Skeletal muscle tissue (tissue), 4 donors: ENCODE measurements around the gene CELSR3. TPM values are rescaled to one million over a fixed set of nuclear protein-coding genes. Genes with fewer than 3 reads are reported as not detected.
A peak's percentile ranks its signal among the peaks of the same experiment; 100 is the strongest.

Experiments
- H3K27ac ChIP-seq: one replicate; pipeline ENCODE4 v1.7.0; 2013; ENCODE audit warnings: mild to moderate bottlenecking, low read depth, low read length, inconsistent platforms
- H3K27me3 ChIP-seq, 3 donors: one replicate each; pipeline ENCODE4 v1.7.0; 2013; ENCODE audit warnings: low read length in 3 of 3; ENCODE audit not compliant: control insufficient read depth in 3 of 3, insufficient read depth in 3 of 3
- H3K36me3 ChIP-seq, 3 donors: one replicate each; pipeline ENCODE4 v1.7.0; 2013; ENCODE audit warnings: low read length in 3 of 3; ENCODE audit not compliant: control insufficient read depth in 3 of 3, insufficient read depth in 3 of 3
- H3K4me1 ChIP-seq, 3 donors: one replicate each; pipeline ENCODE4 v1.7.0; 2013; ENCODE audit warnings: low read length in 3 of 3, mild to moderate bottlenecking in 3 of 3; ENCODE audit not compliant: control insufficient read depth in 3 of 3, insufficient read depth in 3 of 3
- H3K4me3 ChIP-seq, 3 donors: one replicate each; pipeline ENCODE4 v1.7.0; 2013; ENCODE audit warnings: low read length in 3 of 3
- H3K9ac ChIP-seq, 3 donors: one replicate each; pipeline ENCODE4 v1.7.0; 2013; ENCODE audit warnings: low read length in 3 of 3, mild to moderate bottlenecking in 3 of 3, moderate library complexity in 2 of 3, low read depth in 1 of 3
- H3K9me3 ChIP-seq, 3 donors: one replicate each; pipeline ENCODE4 v1.7.0; 2013; ENCODE audit warnings: low read length in 3 of 3; ENCODE audit not compliant: control insufficient read depth in 3 of 3
- total RNA-seq: library from RNA; depleted of rRNA; stranded (reverse); fragments of >200 nt; gene quantifications from one replicate; pipeline ENCODE4 v1.2.3, GENCODE V29; 2014
- donor health status: Osteomylitis.

CELSR3 gene
- total RNA-seq, 1 donor from 2014 or later: under 0.01 TPM

- peaks cover 7 to 12% (median 11%) of the 10 kb centered on the region in 3 donors for H3K36me3 ChIP-seq
- H3K4me1 ChIP-seq: peaks cover 21 to 42% (median 23%) of the 10 kb centered on the region in 3 donors
- peaks cover 0 to 9% (median 0%) of the 10 kb centered on the region in 3 donors for H3K27me3 ChIP-seq
- peak overlapping the region in 2 of 3 donors; percentile 23 to 25 for H3K9ac ChIP-seq
- no peak overlapping the region for H3K4me3 ChIP-seq
- H3K27ac ChIP-seq: peak overlapping the region; percentile 76
- H3K9me3 ChIP-seq: no peaks in the 10 kb centered on the region
Observed at GRCh38 chr3:48637305-48637704, 25.4 kb downstream of the CELSR3 start.

GRCh38 chr3:48636149-48636655 lies 26.5 kb downstream of the CELSR3 start:
- peaks cover 21 to 42% (median 23%) of the 10 kb centered on the region in 3 donors for H3K4me1 ChIP-seq
- peaks cover 18 to 23% (median 19%) of the 10 kb centered on the region in 3 donors for H3K36me3 ChIP-seq
- H3K4me3 ChIP-seq: peak overlapping the region; percentile 76 to 92 (median 91)
- H3K27ac ChIP-seq: peak overlapping the region; percentile 76
- H3K9me3 ChIP-seq: no peaks in the 10 kb centered on the region
- H3K27me3 ChIP-seq: peaks cover 0 to 9% (median 0%) of the 10 kb centered on the region in 3 donors
- peak overlapping the region; percentile 84 to 94 (median 89) for H3K9ac ChIP-seq

GRCh38 chr3:48635222-48636021 lies 27.3 kb downstream of the CELSR3 start, which contains the start of gene SLC26A6:
Gene SLC26A6 (minus strand): TSS chr3:48635461. CDS start chr3:48635393, 68 bp downstream.
- peaks cover 0 to 7% (median 0%) of the 10 kb centered on the region in 3 donors for H3K27me3 ChIP-seq
- peak within 1 kb of the TSS; percentile 79 to 92 (median 91) for H3K4me3 ChIP-seq
- no peaks in the 10 kb centered on the region for H3K9me3 ChIP-seq
- H3K9ac ChIP-seq: peak within 1 kb of the TSS; percentile 84 to 94 (median 89)
- H3K27ac ChIP-seq: peak within 1 kb of the TSS; percentile 76
- peaks cover 21 to 42% (median 23%) of the 10 kb centered on the region in 3 donors for H3K4me1 ChIP-seq
- peaks cover 25 to 30% (median 27%) of the 10 kb centered on the region in 3 donors for H3K36me3 ChIP-seq

GRCh38 chr3:48634661-48635221 lies 27.9 kb downstream of the CELSR3 start:
- Histone ChIP-seq H3K4me3 (peak overlapping the region; percentile 79 to 92 (median 91)), H3K27ac (peak overlapping the region; percentile 56), H3K36me3 (peaks cover 29 to 34% (median 33%) of the 10 kb centered on the region in 3 donors), H3K9ac (peak overlapping the region; percentile 79 to 93 (median 89)), H3K4me1 (peaks cover 21 to 42% (median 23%) of the 10 kb centered on the region in 3 donors), H3K9me3 (no peaks in the 10 kb centered on the region), H3K27me3 (peaks cover 0 to 6% (median 0%) of the 10 kb centered on the region in 3 donors)

- H3K4me3 ChIP-seq: peak overlapping the region in 1 of 3 donors; percentile 79
- H3K27ac ChIP-seq: no peak overlapping the region
- peaks cover 21 to 42% (median 23%) of the 10 kb centered on the region in 3 donors for H3K4me1 ChIP-seq
- H3K9ac ChIP-seq: peak overlapping the region; percentile 51 to 93 (median 89)
- H3K27me3 ChIP-seq: no peaks in the 10 kb centered on the region
- peaks cover 35 to 44% (median 40%) of the 10 kb centered on the region in 3 donors for H3K36me3 ChIP-seq
- no peaks in the 10 kb centered on the region for H3K9me3 ChIP-seq
Observed at GRCh38 chr3:48633743-48634142, 28.9 kb downstream of the CELSR3 start.

GRCh38 chr3:48633256-48633655 lies 29.4 kb downstream of the CELSR3 start:
- Histone ChIP-seq H3K4me1 (peaks cover 21 to 42% (median 23%) of the 10 kb centered on the region in 3 donors), H3K4me3 (no peak overlapping the region), H3K9me3 (no peaks in the 10 kb centered on the region), H3K9ac (no peak overlapping the region), H3K27ac (no peak overlapping the region), H3K27me3 (no peaks in the 10 kb centered on the region), H3K36me3 (peaks cover 40 to 48% (median 43%) of the 10 kb centered on the region in 3 donors)

- Histone ChIP-seq H3K4me3 (no peak overlapping the region), H3K9me3 (no peaks in the 10 kb centered on the region), H3K27me3 (no peaks in the 10 kb centered on the region), H3K36me3 (peaks cover 53 to 57% (median 57%) of the 10 kb centered on the region in 3 donors), H3K9ac (no peak overlapping the region), H3K27ac (no peak overlapping the region), H3K4me1 (peaks cover 21 to 32% (median 22%) of the 10 kb centered on the region in 3 donors)
Observed at GRCh38 chr3:48631516-48632448, 30.9 kb downstream of the CELSR3 start.

GRCh38 chr3:48630833-48631232 lies 31.9 kb downstream of the CELSR3 start:
- Histone ChIP-seq H3K9ac (no peak overlapping the region), H3K36me3 (peaks cover 61 to 66% (median 63%) of the 10 kb centered on the region in 3 donors), H3K4me1 (peaks cover 11 to 23% (median 13%) of the 10 kb centered on the region in 3 donors), H3K27me3 (no peaks in the 10 kb centered on the region), H3K27ac (no peak overlapping the region), H3K4me3 (no peak overlapping the region), H3K9me3 (no peaks in the 10 kb centered on the region)

- Histone ChIP-seq H3K27me3 (no peaks in the 10 kb centered on the region), H3K9me3 (no peaks in the 10 kb centered on the region), H3K27ac (no peak overlapping the region), H3K4me3 (no peak overlapping the region), H3K9ac (no peak overlapping the region), H3K36me3 (peaks cover 61 to 69% (median 67%) of the 10 kb centered on the region in 3 donors), H3K4me1 (peaks cover 11 to 19% (median 13%) of the 10 kb centered on the region in 3 donors)
Observed at GRCh38 chr3:48630407-48630806, 32.3 kb downstream of the CELSR3 start.
